Coronary artery (tissue), 2 donors: ENCODE measurements around the gene MAPK7.

Experiments
- DNase-seq: peaks from one replicate; pipeline ENCODE4 v3.0.0-alpha.2; 2017; ENCODE audit warnings: low spot score
- H3K27ac ChIP-seq, 2 donors: fragments of 200-600 bp; sonication (generic); one replicate each; pipeline ENCODE4 v1.5.1; 2016 to 2019
- H3K4me3 ChIP-seq: fragments of 200-600 bp; sonication (generic); 2 replicates; pipeline ENCODE4 v1.5.1; 2016; ENCODE audit warnings: mild to moderate bottlenecking, moderate library complexity
- CTCF ChIP-seq: fragments of 200-600 bp; sonication (generic); IDR thresholded peaks from one replicate; pipeline ENCODE4 v1.5.1; 2019; ENCODE audit warnings: antibody characterized with exemption

Gene MAPK7

GRCh38 chr17:19411631-19412030 is 33.3 kb downstream of the MAPK7 start:
- peak overlapping the region; percentile 12 to 16 for H3K27ac ChIP-seq
- DNase-seq: no peak

GRCh38 chr17:19412510-19412909 is 34.2 kb downstream of the MAPK7 start:
- Histone ChIP-seq H3K27ac (no peak overlapping the region), H3K4me3 (no peak overlapping the region)
- DNase-seq: no peak
- TF ChIP-seq CTCF: no peak

More at GRCh38 chr17:19411631-19412030, 33.3 kb downstream of the MAPK7 start:
- H3K4me3 ChIP-seq: peak overlapping the region; percentile 66
- TF ChIP-seq CTCF: no peak

- no peak for TF ChIP-seq CTCF
- no peak for DNase-seq
- Histone ChIP-seq H3K4me3 (no peak overlapping the region), H3K27ac (no peak overlapping the region)
Observed at GRCh38 chr17:19412984-19413383, 34.7 kb downstream of the MAPK7 start.

- no peak for DNase-seq
- H3K4me3 ChIP-seq: no peak overlapping the region
- no peak for TF ChIP-seq CTCF
- H3K27ac ChIP-seq: no peak overlapping the region
Observed at GRCh38 chr17:19413761-19414160, 35.5 kb downstream of the MAPK7 start.

- TF ChIP-seq CTCF: no peak
- Histone ChIP-seq H3K4me3 (no peak overlapping the region), H3K27ac (no peak overlapping the region)
Observed at GRCh38 chr17:19414396-19415280, 36.3 kb downstream of the MAPK7 start.

GRCh38 chr17:19415311-19415710 is 37.0 kb downstream of the MAPK7 start:
- no peak for DNase-seq
- TF ChIP-seq CTCF: no peak
- Histone ChIP-seq H3K4me3 (no peak overlapping the region), H3K27ac (no peak overlapping the region)

More at GRCh38 chr17:19414396-19415280, 36.3 kb downstream of the MAPK7 start:
- DNase-seq: no peak
